Measurements from ENCODE around the gene ZNF618.

ZNF618 gene

GRCh38 chr9:113988385-113989016 lies 112.4 kb downstream of the ZNF618 start:
- no peak overlapping the region for H3K4me3 ChIP-seq (ENCODE audit: low read depth, low read length)
- peaks cover 10% of the 10 kb centered on the region for H3K36me3 ChIP-seq (replicated peaks)
- no peak overlapping the region for H3K27ac ChIP-seq
- in situ Hi-C loops (cut with HindIII; ENCODE audit: low pct_ligation_motif_present, low sequenced_read_pairs) = no loop called here
- no peaks in the 10 kb centered on the region for H3K27me3 ChIP-seq (replicated peaks)
- no peak for DNase-seq
- TF ChIP-seq CTCF (IDR thresholded peaks at IDR 0.05; ENCODE audit: low read depth, low read length, missing control alignments) = no peak

GRCh38 chr9:113989017-113989713 lies 113.1 kb downstream of the ZNF618 start:
- H3K27me3 ChIP-seq (replicated peaks) = no peaks in the 10 kb centered on the region
- no peak for DNase-seq
- in situ Hi-C loops (cut with HindIII; ENCODE audit: low pct_ligation_motif_present, low sequenced_read_pairs) = no loop called here

GRCh38 chr9:113989714-113990569 lies 113.8 kb downstream of the ZNF618 start:
- Histone ChIP-seq H3K36me3 (replicated peaks) (peaks cover 10% of the 10 kb centered on the region), H3K27me3 (replicated peaks) (no peaks in the 10 kb centered on the region), H3K27ac (no peak overlapping the region), H3K4me3 (ENCODE audit: low read depth, low read length) (no peak overlapping the region)
- no peak for TF ChIP-seq CTCF (IDR thresholded peaks at IDR 0.05; ENCODE audit: low read depth, low read length, missing control alignments)
- in situ Hi-C loops (cut with HindIII; ENCODE audit: low pct_ligation_motif_present, low sequenced_read_pairs) = no loop called here
- no peak for DNase-seq

More at GRCh38 chr9:113989017-113989713, 113.1 kb downstream of the ZNF618 start:
- TF ChIP-seq CTCF (IDR thresholded peaks at IDR 0.05; ENCODE audit: low read depth, low read length, missing control alignments) = no peak
- Histone ChIP-seq H3K27ac (no peak overlapping the region), H3K36me3 (replicated peaks) (peaks cover 10% of the 10 kb centered on the region), H3K4me3 (ENCODE audit: low read depth, low read length) (no peak overlapping the region)

- TF ChIP-seq CTCF (IDR thresholded peaks at IDR 0.05; ENCODE audit: low read depth, low read length, missing control alignments) = no peak
- in situ Hi-C loops (cut with HindIII; ENCODE audit: low pct_ligation_motif_present, low sequenced_read_pairs) = no loop called here
- Histone ChIP-seq H3K27me3 (replicated peaks) (no peaks in the 10 kb centered on the region), H3K4me3 (ENCODE audit: low read depth, low read length) (no peak overlapping the region), H3K36me3 (replicated peaks) (peaks cover 10% of the 10 kb centered on the region), H3K27ac (no peak overlapping the region)
- no peak for DNase-seq
These were observed 114.4 kb downstream of the ZNF618 start for GRCh38 chr9:113990570-113990907.

- in situ Hi-C loops (cut with HindIII; ENCODE audit: low pct_ligation_motif_present, low sequenced_read_pairs) = no loop called here
- no peak for TF ChIP-seq CTCF (IDR thresholded peaks at IDR 0.05; ENCODE audit: low read depth, low read length, missing control alignments)
- no peak for DNase-seq
These were observed 114.9 kb downstream of the ZNF618 start for GRCh38 chr9:113990975-113991471.

More at GRCh38 chr9:113990975-113991471, 114.9 kb downstream of the ZNF618 start:
- Histone ChIP-seq H3K27me3 (replicated peaks) (no peaks in the 10 kb centered on the region), H3K36me3 (replicated peaks) (peaks cover 10% of the 10 kb centered on the region), H3K27ac (no peak overlapping the region), H3K4me3 (ENCODE audit: low read depth, low read length) (no peak overlapping the region)
